ENCODE data around the gene KCTD13.
"Not testable (repeated sequence)": the region's sequence is repeated elsewhere in the genome, so short reads cannot be mapped to it uniquely, and the experiment has no call there.

Gene KCTD13

DNA sequence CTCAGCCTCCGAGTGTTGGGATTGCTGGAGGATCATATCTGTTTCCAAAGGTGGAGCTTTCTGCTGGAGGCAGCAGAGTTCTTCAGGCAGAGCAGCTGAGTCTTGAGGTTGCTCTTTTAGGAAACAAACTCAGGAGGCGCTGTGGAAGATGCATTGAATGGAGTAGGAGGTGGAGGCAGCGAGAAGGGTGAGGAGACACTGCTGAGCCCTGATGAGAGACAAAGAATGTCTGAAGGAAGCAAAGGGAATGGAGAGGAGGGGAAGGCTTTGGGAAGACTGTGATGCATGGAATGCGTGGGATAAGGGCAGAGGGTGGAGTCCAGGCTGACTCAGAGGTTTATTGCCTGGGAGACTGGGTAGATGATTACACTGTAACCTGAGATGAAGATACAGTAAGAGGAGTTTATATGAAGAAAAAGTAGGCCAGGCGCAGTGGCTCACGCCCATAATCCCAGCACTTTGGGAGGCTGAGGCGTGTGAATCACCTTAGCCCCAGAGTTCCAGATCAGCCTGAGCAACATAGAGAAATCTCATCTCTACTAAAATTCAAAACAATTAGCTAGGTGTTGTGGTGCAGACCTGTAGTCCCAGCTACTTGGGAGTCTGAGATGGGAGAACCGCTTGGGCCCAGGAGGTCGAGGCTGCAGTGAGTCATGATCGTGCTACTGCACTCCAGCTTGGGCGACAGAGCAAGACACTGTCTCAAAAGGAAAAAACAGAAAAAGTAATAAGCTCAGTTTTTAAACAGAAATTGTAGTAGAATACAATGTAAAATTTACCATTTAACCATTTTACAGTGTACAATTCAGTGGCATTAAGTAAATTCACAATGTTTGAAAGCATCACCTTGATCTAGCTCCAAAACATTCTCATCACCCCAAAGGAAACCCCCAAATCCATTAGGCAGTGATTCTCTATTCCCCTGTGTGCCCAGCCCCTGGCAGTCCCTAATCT is 18.1 kb upstream of the KCTD13 start:
- peak; percentile 54 to 63 for DNase-seq

DNA sequence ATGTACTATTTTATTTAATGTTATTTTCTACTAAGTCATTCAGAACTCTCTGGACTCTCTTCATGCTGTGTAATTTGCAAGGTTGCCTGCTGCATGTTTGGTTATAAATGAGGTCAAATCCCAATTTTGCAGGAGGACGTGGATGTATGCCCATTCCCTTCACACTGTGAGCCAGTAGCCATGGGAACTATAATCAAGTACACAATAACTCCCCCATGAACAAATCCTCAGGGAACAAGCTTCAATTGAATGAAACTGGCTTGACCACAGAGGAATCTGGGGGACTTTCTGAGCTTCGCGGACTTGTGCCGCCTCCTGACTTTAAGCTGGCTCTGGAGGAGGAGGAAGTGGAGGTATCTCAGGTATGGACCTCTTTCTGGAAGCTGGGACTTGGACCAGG is 14.6 kb upstream of the KCTD13 start:
- no peak for DNase-seq

DNA sequence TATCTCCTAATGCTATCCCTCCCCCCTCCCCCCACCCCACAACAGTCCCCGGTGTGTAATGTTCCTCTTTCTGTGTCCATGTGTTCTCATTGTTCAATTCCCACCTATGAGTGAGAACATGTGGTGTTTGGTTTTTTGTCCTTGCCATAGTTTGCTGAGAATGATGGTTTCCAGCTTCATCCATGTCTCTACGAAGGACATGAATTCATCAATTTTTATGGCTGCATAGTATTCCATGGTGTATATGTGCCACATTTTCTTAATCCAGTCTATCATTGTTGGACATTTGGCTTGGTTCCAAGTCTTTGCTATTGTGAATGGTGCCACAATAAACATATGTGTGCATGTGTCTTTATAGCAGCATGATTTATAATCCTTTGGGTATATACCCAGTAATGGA is 5.7 kb upstream of the KCTD13 start:
- DNase-seq = not testable (repeated sequence)

DNA sequence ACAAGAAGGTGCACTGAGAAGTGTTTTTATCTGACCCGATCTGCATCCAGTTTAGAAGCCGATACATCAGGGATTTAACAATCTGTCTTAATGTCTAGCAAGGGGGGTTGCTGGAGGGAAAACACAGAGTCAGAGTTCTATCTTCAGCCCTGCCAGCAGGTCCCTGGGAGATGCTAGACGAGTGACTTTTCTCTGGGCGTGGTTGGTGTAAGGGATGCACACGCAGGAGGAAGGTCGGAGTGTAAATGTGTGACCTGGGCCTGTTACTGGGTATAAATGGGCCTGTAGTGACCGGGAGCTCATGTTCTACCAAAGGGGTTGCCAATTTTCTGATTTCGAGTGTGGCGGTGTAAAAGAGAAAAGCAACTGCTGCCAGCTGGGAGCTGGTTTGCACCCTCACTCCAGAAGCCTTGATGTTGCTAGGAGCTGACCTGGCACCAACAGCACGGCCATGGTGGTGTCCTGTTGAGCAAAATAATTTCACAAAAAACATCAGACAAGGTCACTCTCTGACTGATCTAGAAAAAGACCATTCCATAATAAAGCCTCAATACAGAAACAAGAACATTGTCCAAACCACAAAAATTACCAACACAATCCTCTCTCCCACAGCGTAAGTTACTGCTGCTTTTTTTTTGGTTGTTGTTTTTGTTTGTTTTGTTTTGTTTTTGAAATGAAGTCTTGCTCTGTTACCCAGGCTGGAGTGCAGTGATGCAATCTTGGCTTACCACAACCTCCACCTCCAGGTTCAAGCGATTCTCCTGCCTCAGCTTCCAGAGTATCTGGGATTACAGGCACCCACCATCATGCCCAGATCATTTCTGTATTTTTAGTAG is 1.3 kb upstream of the KCTD13 start:
- no peak for DNase-seq

DNA sequence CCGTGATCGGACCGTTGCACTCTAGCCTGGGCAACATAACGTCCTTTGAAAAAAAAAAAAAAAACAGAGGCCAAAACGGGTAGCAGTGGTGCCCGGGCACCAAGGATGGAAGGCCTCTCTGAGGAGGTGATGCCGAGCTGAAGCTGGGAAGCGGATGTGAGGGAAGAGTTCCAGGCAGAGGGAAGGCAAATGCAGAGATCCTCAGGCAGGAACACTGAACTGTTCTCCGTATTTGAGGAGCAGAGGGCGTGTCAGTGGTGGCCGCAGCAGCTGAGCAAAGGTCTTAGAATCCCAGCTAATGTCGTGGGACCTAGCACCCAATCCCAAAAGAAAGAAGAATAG is 656 bp upstream of the KCTD13 start:
- peak; percentile 27 to 58 for DNase-seq

DNA sequence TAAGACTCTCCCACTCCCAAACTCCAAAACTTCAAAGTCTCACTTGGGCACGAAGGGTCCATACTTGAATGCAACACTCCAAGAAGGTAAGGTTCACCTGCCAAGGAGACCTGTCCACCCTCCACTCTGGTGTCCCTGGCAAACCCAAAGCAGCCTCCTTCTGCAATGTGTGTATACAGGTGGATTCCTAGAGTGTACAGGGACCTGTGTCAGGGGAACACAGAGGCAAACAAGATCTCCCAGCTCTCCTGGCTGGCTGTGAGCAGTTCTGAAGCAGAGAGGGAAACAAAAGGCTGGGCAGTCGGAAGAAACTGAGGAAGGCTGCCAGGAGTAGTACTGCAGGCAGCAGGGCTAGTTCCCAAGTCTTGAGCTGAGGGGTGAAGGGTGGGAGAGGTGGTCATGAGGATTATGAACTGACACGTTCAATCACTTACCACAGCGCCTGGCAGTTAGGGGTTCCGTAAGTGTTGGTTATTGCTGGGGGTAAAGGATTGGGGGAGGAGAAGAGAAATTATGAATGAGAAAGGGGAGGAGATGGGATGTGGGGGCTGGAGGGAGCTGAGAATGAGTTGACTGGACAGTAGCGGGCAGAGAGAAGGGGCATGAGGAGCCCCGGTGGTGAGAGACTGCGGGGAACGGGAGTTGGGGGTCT is 795 bp downstream of the KCTD13 start:
- no peak for DNase-seq

DNA sequence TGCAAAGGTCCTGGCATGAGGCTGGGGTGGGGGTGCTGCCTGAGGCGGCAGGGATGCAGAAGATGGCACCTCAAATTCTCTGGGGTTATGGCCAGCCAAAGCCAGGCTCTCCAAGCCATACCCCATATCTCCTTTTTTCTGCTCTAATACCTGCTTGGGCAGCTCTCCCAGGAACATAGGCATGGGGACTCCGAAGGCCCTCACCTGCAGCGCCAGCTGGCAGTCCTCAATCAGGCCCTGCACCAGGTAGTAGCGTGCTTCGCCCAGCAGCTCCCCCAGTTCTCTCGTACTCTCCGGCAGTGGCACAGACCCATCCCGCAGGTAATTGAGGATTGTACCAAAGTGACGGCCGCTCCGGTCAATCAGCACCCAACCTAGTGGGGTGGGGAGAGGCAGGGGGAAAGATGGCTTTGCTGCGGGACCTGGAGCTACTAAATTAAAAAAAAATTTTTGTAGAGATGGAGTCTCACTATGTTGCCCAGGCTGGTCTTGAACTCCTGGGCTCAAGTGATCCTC is 3.0 kb downstream of the KCTD13 start:
- no peak for DNase-seq

DNA sequence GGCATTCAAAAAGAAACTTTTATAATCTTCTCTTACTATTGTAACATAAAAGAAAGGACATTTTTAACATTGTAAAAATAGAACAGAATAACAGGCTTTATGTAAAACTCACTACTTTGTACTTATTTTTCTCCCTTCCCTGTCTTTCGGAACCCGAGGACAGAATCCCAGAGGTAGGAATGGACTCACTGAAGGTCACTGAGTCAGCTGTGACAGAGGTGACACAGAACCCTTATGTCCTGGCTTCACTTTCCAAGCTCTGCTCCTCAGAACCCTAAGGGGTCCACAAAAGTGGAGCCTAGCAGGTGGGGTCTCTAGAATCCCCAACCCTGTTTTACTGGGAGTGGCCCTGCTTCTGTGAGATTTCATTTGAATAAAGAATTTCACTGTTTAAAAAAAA is 3.7 kb downstream of the KCTD13 start:
- no peak for DNase-seq

DNA sequence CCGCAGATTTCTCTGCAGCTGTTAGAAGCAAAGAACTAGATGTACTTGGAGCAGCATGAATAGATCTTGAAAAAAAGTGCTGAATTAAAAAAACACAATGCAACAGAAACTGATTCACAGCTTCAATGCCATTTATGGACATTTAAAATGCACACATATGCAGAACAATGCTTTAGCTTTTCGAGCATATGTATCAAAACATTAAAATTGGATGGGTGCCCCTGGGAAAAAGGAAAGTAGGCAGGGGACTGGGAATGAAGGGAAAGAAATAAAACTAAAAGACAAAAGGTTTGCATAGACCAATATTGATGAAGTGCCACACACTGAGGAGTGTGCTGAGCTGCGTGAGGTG is 5.0 kb downstream of the KCTD13 start:
- DNase-seq = no peak

DNA sequence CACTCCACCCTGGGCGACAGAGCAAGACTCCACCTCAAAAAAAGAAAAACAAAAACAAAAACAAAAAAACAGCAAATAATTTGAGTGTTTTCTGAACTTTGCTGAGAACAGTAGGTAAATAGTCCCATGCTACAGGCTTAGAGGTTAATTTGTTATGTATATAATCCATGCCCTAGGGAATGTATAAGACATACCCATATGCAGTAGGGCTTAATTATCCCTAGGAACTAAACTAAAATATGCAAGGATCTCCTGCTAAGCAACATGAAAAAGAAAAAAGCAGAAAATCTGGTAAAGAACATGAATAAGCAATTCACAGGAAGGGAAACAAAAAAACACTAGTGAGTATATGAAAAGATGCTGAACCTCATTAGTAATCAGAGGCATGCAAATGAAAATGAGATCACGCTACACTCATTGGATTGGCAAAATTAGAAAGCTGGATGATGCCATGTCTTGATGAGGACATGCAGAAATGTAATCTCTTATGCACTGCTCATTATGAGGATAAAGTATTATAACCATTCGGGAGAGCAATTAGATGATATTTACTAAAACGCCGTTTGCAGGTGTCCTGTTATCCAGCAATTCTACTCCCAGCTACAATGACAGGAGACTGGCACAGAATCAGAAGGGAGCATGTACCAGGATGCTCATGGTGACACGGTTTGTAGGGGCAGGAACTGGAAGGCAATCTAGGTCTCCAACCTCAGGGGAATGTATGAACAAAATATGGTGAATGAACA is 5.6 kb downstream of the KCTD13 start:
- DNase-seq = no peak

DNA sequence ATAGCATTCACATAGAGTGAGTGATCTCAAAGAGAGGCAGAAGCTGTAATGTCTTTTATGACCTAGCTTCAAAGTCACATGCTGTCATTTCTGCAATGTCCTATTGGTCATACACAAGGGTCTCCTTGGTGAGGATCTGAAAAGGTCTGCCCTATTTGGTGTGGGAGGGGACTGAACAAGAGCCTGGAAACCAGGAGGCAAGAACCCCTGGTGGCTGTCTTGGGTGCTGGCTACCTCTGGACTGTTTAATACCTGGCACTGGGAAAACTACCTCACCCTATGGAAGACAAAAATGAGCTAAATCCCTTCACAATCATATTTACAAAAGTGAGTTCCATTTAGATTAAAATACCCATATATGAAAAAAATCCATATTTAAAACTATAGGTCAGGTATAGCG is 9.0 kb downstream of the KCTD13 start:
- DNase-seq = no peak

DNA sequence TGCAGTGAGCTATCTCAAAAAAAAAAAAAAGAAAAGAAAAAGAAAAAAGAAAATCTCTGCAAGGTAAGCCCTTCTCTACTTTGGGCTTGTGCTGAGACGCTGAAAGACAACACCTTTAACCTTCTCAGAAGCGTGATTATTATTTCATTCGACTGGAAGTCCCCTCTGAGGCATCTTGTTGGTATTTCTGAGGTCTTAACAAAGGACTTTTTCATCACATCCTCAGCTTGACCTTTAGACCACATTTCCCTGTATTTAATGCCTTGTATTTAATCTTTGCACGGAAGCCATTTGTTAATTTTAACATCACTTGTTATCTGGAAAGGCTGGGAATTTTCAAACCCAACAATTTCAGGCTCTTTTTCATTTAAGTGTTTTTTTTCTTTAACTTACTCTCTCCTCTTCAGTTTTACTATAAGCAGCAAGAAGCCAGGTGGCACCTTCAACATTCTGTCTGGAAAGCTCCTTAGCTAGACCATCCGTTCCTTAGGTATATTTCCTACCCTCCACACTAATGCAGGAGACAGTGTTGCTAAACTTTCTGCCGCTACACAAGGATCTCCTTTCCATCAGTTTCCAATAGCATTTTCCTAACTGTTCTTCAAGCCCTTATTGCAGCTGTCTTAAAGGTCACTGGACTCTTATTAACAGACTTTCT is 10.3 kb downstream of the KCTD13 start:
- no peak for DNase-seq

DNA sequence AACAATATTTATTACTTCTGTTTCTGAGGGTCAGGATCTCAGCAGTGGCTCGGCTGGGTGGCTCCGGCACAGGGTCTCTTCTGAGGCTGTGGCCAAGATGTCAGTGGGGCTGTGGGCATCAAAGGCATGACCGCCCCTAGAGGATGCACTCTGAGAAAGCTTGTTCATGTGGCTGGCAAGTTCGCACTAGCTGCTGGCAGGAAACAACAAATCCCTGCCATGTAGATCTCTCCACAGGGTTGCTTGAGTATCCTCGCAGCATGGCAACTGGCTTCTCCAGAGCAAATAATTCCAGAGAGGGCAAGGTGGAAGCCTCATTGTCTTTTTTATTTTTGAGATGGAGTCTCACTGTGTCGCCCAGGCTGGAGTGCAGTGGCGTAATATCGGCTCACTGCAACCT is 12.5 kb downstream of the KCTD13 start:
- no peak for DNase-seq

DNA sequence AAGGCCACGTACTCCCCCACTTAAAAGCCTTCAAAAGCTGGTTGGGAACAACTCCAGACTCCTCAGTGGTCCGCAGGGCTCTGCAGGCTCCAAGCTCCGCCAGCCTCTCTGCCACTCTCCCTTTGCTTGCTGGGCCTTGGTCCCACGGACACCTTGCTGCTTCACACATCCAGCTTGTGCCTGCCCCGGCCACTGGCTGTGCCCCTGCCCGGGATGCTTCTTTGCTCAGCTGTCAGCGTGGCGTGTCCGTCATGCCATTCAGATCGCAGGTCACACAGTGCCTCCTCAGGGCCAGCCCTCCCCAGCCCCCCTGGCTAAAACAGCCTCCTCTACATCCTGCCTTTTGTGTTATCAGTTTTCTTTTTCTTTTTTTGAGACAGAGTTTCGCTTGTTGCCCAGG is 13.9 kb downstream of the KCTD13 start:
- no peak for DNase-seq

DNA sequence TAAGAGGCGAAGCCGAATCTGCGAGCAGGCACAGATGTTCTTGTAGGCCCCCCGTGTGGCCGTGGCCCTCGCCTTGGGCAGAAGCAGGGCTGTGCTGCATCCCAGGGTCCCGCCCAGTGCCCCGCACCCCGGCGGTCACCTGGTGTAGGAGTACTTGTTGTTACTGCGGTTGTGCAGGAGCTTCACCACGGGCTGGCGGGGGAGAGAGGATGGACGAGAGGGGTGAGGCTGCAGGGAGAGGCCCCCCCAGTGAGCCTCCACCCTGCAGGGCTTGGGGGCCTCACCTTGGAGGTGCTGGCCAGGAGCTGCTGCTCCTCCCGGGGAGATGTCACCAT is 14.4 kb downstream of the KCTD13 start:
- DNase-seq = no peak

DNA sequence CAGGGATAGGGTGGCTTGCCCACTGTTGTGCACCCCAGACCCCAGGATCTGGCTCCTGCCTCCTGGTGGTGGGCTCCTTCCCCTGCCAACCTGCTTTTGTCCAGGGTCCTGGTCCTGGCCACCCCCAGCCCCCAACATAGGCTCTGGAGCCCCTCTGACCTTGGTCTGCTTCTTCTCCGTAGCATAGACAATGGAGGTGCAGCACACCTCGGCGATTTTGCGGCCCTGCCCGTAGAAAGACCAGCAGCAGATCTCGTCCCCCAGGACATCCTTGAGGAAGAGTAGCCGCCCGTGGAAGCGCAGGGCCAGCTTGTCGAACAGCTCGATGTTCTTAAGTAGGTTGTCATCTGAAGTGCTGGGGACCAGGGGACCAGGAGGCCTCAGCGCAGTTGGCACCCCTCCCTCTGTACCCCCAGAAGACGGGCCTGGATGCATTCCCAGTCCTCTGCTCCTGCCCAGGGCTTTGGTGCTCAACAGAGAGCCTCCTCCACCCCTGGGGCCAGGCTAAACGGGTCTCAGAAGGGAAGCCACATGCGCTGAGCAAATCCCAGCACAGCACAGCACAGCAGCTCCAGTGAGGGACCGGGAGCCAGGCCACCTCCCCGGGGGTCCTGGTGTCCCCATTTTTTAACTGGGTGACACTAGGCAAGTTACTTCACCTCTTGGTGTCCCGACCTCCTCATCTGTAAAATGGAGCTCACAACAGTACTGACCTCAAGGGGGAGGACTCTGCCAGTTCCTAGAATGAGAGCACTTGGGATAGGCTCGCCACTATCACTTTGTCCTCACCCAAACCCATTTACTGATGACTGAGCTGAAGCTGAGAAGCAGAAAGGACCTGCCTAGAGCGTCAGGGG is 15.0 kb downstream of the KCTD13 start:
- DNase-seq = no peak

DNA sequence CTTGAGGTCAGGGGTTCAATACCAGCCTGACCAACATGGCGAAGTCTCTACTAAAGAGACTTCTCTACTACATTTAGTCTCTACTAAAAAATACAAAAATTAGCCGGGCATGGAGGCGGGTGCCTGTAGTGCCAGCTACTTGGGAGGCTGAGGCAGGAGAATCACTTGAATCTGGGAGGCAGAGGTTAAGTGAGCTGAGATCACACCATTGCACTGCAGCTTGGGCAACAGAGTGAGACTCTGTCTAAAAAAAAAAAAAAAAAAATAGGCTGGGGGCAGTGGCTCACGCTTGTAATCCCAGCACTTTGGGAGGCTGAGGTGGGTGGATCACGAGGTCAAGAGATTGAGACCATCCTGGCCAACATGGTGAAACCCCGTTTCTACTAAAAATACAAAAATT is 16.2 kb downstream of the KCTD13 start:
- not testable (repeated sequence) for DNase-seq

DNA sequence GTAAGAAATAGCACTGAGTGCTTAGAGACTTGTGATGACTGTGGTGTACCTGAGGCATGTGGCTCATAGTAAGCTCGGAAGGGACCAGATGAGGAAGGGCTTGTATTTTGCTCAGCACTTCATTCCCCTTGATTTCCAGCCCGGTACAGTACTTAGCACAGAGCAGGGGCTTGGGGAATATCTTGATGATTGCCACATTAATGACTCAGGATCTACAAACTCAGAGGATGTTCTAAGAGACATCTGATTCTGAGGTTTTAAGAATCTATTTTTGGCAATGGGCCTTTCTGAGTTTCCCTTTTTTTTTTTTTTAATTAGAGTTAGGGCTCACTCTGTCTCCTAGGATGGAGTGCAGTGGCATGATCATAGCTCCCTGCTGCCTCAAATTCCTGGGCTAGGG is 16.6 kb downstream of the KCTD13 start:
- no peak for DNase-seq

DNA sequence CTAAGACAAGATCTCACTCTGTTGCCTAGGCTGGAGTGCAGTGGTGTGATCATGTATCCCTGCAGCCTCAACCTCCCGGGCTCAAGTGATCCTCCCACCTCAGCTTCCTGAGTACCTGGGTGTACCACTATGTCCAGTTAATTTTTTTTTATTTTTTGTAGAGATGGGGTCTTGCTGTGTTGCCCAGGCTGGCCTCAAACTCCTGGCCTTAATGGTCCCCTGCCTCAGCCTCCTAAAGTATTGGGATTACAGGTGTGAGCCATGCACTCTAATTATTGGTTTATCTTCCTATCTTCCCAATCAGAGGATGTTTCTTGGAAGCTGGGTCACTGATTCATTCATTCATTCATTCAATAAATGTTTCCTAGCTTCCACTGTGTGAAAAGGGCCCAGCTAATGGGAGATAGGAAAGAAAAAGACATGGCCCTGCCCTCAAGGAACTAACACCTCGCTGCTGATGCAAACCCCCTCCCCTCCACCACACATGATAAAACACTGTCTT is 17.3 kb downstream of the KCTD13 start:
- no peak for DNase-seq

DNA sequence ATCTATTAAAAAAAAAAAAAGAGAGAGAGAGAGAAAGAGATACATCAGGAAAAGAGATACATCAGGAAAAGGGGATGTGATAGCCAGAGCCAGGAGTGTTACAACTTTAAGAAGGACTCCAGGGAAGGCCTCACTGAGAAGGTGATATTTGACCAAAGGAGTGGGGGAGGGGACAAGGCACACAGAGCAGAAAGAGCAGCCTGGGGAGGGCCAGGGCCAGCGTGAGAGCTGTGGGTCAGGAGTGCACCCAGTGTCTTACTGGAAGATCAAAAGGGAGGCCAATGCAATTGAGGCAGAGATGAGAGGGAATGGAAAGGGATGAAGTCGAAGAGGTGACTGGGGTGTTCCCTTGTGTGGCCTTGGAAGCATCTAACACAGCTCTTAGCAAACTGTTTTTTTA is 18.1 kb downstream of the KCTD13 start:
- DNase-seq = no peak

All from NCI-H526 (cell line).